ENCODE data around the gene CSRNP3.
A peak's percentile ranks its signal among the peaks of the same experiment; 100 is the strongest.

CSRNP3 gene

GRCh38 chr2:165472922-165473321 lies 3.4 kb downstream of the CSRNP3 start:
- peak; percentile 21 for DNase-seq

DNA sequence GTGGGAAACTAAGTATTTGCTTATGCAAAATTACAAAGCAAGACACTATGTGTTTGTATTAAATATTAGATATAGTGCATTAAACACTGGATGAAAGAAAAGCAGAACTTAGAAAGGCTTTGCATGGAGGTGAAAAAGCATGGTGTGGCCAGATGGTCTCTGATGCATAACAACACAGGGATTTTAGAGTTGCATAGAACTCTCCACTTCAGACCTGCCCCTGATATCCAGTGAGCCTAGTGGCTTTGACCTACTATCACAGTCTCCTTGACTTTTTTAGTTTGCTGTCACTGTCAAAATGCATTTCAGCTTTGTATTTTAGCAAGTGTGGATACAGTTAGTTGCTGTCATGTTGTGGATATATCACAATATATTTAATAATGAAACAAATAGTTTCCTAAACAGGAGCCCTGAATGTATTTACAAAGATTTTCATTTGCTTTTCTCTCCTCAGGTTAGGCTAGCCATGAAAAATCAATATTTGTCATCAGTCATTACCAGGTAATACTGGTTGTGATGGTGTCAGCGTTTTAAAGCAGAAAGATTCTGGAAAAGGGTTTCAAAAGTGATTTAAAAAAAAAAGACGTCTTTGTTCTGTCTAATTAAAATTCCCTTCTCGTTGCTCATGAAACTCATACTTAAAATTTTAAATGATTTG lies 5.2 kb downstream of the CSRNP3 start:
- peak; percentile 14 for DNase-seq

DNA sequence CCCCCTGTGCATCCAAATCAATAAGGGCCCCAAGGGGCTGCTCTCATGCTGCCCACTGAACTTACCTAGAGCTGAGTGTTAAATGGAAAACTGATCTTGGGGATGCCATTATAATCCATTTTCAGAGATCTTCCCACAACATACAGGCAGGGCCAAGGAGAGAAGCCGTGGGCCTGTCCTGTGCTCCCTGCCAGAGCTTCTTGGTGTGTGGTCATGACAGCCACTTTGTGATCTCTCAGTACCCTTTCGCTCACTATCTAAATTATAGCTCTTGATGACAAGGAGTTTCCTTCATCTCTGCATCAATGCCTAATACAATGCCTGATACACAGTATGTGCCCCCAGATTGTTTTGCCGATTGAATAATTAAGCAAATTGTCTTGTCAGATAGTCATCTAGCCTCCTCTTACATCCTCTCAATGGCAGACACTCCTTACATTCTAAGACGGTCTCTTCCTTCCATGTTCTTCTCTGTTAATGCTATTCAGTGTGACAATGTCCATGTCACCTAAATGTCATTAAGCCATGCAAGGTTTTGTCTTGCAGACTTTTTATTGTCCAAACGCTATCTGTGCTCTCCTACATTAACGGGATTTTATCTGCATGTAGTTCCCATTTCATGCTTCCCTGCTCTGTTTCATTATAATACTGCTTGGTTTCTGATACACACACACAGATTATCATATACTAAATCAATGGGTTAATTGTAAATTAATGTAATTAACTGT lies 5.9 kb downstream of the CSRNP3 start:
- DNase-seq: peak; percentile 33

DNA sequence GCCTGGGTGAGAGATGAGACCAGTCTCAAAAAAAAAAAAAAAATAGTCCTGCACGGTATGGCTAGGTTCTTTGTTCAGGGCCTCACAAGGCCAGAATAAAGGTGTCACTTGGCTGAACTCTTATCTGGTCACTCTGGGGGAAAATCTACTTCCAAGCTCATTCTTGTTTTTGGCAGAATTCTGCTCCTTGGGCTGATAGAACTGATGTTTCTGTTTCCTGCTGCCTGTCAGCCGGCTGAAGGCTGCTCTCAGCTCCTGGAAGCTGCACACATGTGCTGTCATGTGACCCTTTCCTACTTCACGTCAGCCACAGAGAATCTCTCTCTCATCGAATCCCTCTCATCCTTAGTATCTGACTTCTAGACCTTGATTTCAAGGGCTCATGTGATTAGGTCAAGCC lies 10.4 kb downstream of the CSRNP3 start:
- no peak for DNase-seq

GRCh38 chr2:165494573-165494972 lies 25.1 kb downstream of the CSRNP3 start:
- no peak for DNase-seq

- no peak for DNase-seq
Observed at GRCh38 chr2:165497659-165498317, 28.3 kb downstream of the CSRNP3 start.

DNA sequence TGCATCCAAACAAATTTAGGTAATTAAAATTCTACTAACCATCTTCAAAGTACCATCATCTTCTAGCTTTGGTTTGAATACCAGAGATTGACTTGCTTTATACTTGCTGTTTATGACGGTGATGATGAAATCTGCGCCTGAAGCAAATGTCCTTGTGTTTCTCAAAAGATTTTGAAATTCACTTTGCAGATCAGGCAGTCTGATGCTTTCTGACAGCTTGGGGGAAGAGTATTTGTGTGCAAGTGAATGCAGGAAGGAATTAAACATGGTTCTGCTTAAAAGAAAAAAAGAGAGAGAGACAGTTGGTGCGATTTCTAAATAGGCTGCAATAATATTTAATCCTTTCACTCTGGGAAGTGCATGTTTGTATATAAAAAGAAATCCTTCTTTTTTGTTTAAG lies 29.6 kb downstream of the CSRNP3 start:
- peak; percentile 49 for DNase-seq

DNA sequence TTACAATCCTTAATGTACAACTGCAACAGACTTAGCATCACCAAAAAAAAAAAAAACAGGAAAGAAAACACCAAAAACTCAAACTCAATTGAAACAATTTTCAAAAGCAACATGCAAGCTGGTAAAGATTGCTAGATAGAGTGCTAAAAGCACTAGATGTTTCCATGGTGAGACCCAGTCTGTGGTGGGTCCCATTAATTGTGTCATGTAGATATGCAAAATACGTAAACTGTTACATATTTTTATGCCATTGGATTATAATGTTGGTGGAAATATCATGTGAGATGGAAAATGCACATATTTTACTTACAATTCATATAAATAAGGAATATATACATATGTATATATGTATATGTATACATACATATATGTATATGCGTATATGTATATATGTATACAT lies 30.5 kb downstream of the CSRNP3 start:
- DNase-seq: no peak

DNA sequence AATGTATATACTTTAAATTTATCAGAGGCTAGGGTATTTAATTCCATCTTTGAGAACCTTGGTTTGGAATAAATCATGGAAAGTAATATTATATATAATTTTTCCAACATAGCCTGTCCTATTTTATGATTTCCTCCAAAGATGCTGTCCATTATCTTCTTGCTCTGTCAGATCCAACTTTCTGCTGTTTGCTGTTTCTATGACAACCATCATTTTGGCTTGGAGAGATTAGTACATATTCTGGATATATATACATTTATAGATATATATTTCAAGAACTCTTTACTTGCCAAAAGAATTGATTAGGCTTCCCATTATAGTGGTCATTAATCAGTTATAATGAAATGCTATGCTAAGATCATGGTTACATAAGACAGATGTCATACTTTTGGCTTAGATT lies 31.3 kb downstream of the CSRNP3 start:
- no peak for DNase-seq

- no peak for DNase-seq
Observed at GRCh38 chr2:165505514-165505913, 36.0 kb downstream of the CSRNP3 start.

- DNase-seq: no peak
Observed at GRCh38 chr2:165508927-165509326, 39.4 kb downstream of the CSRNP3 start.

DNA sequence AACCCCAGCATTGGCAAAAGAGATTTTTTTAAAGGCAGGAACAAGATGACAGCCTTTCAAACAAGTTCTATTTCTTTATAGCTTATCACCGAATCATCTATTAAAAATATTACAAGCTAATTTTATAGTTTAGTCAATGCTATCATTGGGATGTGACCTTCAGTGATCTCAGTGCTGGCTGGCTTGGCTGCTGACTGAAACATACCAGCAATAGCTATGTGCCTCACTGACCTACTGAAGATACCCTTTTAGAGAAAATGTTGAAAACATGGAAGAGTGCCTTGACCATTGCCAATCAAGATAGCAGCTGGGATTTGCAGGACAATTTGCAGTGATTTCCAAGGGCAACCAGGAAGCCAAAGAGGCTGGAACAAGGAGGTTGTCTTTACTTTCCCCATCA lies 44.0 kb downstream of the CSRNP3 start:
- no peak for DNase-seq

GRCh38 chr2:165518611-165519010 lies 49.1 kb downstream of the CSRNP3 start:
- DNase-seq: no peak

DNA sequence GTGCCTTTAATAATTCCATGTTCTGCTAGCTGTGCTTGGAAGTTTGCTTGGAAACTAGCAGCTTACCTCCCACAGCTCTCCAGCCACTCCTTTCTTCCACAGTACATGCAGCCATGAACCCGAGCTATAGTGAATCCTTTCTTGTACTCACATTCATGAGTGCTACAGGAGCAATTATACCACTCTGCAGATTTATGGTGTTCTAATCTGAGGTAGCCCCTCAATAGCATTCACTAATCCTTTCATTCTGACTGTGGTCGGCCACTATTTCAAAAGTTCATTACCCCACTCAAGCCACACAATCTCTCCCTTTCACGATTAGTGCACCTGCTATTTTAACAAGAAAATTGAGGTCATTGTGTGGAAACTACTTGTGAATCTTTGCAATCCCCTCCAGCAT lies 53.2 kb downstream of the CSRNP3 start:
- DNase-seq: no peak

- DNase-seq: no peak
Observed at GRCh38 chr2:165524720-165525119, 55.2 kb downstream of the CSRNP3 start.

DNA sequence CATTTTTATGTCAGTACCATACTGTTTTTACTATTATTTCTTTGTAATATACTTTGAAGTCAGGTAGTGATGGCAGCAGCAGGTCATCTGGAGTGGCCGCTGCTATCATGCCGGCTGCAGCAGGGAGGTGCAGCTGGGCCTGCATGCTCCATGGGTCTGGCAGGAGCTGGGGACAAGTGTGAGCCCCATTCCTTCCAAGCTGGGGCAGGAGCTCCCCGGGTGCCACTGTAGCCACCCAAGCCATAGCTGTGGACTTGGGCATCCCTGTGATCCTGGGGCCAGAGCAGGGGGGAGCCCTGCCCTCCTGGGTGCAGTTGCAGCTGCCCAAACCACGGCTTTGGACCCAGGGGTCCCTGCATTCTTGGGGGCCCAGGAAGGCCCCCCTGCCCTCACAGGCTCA lies 59.2 kb downstream of the CSRNP3 start:
- no peak for DNase-seq

DNA sequence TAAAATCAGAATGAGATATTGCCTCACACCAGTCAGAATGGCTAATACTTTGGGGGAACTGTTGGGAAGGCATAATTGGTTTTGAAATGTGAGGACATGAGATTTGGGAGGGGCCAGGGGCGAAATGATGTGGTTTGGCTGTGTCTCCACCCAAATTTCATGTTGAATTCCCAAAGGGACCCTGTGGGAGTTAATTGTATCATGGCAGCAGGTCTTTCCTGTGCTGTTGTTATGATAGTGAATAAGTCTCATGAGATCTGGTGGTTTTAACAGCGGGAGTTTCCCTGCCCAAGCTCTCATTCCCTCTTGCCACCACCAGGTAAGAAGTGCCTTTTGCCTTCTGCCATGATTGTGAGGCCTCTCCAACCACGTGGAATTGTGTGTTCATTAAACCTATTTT lies 59.6 kb downstream of the CSRNP3 start:
- no peak for DNase-seq

- no peak for DNase-seq
Observed at GRCh38 chr2:165533331-165533730, 63.8 kb downstream of the CSRNP3 start.

GRCh38 chr2:165535471-165535870 lies 66.0 kb downstream of the CSRNP3 start:
- DNase-seq: peak; percentile 54

- no peak for DNase-seq
Observed at GRCh38 chr2:165536851-165537499, 67.5 kb downstream of the CSRNP3 start.

DNA sequence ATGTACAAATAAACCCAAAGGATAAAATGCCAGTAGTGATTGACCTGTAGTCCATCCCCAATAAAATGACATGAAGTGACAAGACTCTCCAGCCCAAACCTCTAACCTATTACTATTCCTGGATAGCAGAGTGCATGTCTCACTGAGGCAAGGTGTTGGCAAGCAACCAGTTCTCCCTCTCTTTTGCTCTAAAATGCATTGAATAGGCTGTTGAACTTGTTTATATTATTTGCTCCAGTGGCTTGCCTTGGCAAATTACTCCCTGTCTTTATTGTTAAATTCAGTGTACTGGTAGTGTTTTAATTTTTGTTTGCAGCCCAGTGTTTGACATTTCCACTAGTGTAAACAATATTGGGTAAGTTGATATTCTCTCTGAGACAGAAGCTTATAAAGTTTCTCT lies 70.5 kb downstream of the CSRNP3 start:
- DNase-seq: no peak

- DNase-seq: no peak
Observed at GRCh38 chr2:165544897-165545296, 75.4 kb downstream of the CSRNP3 start.

DNA sequence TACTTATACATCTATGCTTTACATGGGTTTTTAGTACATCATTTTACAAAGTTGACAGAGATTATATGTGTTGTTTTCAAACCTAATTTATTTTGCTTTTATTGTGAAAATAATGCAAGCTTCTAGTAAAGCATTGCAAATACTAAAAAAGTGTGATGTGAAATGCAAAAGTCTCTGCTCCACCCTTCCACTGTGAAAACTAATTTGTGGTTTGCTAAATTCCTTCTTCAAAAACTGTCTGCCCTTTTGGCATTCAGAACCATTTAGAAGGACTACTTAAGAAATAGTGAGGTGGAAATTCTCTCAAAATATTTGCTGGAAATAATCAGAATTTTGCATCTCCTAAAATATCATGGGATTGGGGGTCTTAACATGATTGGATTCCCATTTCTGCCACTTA lies 78.4 kb downstream of the CSRNP3 start:
- DNase-seq: no peak

- DNase-seq: peak; percentile 27
Observed at GRCh38 chr2:165549619-165550018, 80.1 kb downstream of the CSRNP3 start.

Measured in eye (tissue), 1 donor.